Measurements from ENCODE around the gene HSP90B1.

HSP90B1 gene

DNA sequence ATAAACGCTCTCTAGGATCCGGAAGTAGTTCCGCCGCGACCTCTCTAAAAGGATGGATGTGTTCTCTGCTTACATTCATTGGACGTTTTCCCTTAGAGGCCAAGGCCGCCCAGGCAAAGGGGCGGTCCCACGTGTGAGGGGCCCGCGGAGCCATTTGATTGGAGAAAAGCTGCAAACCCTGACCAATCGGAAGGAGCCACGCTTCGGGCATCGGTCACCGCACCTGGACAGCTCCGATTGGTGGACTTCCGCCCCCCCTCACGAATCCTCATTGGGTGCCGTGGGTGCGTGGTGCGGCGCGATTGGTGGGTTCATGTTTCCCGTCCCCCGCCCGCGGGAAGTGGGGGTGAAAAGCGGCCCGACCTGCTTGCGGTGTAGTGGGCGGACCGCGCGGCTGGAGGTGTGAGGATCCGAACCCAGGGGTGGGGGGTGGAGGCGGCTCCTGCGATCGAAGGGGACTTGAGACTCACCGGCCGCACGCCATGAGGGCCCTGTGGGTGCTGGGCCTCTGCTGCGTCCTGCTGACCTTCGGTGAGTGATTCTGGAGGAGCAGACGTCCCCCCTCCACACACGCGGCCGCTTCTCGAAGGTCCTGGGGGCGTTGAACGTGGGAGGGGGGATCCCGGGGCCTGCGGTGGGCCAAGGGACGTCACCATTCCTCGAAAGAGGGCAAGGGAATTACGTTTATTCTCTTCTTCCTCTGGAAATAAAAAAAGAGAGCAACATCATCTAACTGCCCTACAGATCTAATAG, at the start of gene HSP90B1:
TSS of gene HSP90B1 (plus strand) at position 377 of the 753 bp plus-strand sequence. CDS start at position 483, 106 bp downstream.
- peaks cover 21% of the 10 kb centered on the region for H3K36me3 ChIP-seq (ENCODE audit: insufficient read depth, low read length)
- peaks cover 12% of the 10 kb centered on the region for H3K4me1 ChIP-seq (ENCODE audit: insufficient read depth, low read length)
- peak within 1 kb of the TSS; percentile 91 for H3K9ac ChIP-seq (ENCODE audit: low read depth, low read length)
- H3K9me3 ChIP-seq (ENCODE audit: control insufficient read depth, insufficient read depth, low read length), result no peaks in the 10 kb centered on the region

DNA sequence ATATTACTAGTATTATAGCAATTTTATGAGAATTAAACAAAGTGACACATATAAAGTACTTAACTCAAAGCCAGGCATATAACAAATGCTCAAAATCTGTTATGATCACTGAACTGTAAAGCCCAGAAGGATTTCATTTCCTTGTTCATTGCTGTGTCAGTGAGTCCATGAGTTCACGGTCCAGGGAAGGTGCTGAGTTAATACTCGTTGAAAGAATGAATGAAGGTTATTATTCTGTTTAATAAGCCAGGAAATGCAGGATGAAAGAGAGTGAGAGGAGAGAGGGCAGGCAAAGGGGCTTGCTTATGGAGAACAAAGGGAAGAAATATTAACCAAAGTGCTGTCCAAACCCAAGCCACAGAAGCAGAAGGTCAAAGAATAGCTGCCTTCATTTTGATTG, 48.9 kb upstream of the HSP90B1 start:
- H3K9ac ChIP-seq (ENCODE audit: low read depth, low read length), result no peak overlapping the region
- no peaks in the 10 kb centered on the region for H3K36me3 ChIP-seq (ENCODE audit: insufficient read depth, low read length)
- 0 out of 2 replicates have a peak, but pooled peaks cover 4% of the 10 kb centered on the region for H3K4me1 ChIP-seq (ENCODE audit: insufficient read depth, low read length)
- no peaks in the 10 kb centered on the region for H3K9me3 ChIP-seq (ENCODE audit: control insufficient read depth, insufficient read depth, low read length)

DNA sequence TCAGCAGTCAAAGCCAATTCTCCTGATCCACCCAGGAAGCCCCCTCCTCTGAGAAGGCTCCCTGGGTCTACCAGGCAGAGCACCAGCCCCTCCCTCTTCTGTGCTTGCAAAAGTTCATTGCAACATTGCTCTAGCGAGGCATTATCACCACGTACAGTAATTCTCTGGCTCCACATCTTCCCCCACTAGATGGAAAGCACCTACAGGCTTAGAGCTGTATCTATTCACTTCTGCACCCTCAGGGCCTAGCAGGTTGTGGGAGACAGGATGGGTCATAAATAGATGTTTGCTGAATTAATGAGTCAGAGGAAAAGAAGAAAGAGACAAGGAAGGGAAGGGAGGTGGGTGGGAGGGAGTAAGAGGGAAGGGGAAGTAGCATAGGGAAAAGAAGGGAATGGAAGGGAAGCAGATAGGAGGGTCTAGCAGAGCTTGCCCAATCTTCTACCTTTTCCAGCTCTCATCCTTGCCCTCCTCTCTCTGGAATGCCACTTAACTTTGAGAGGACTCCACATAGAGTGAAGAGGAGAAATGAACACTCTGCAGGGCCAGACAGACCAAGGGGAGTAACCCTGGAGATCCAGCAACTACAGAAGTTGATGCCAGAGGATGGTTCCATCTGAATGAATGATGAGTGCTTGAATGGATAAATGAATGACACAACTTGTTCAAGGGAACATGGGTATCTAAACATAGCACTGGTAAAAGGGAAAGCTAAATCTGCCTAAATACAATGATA, 47.2 kb upstream of the HSP90B1 start:
- H3K4me1 ChIP-seq (ENCODE audit: insufficient read depth, low read length), result 0 out of 2 replicates have a peak, but pooled peaks cover 4% of the 10 kb centered on the region
- no peak overlapping the region for H3K9ac ChIP-seq (ENCODE audit: low read depth, low read length)
- H3K9me3 ChIP-seq (ENCODE audit: control insufficient read depth, insufficient read depth, low read length), result no peaks in the 10 kb centered on the region
- H3K36me3 ChIP-seq (ENCODE audit: insufficient read depth, low read length), result no peaks in the 10 kb centered on the region

DNA sequence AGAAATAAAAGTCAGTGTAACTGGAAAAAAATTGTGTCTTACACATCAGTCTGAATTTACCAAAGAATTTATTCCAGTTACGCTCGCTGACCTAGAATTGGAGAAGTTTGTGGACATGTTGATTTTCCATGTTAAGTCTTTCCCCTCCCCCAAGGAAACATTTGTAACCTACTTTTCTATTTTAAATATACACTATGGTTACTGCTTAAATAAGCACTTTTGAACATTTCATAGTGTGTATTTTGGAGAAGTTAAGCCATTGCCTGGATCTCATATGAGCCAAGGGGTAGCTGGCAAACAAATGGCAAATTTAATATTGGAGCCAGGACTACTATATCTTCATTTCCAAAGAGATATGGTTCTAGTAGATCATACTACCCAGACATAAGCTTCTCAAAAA, 46.3 kb upstream of the HSP90B1 start:
- no peak overlapping the region for H3K9ac ChIP-seq (ENCODE audit: low read depth, low read length)
- no peaks in the 10 kb centered on the region for H3K9me3 ChIP-seq (ENCODE audit: control insufficient read depth, insufficient read depth, low read length)
- no peaks in the 10 kb centered on the region for H3K36me3 ChIP-seq (ENCODE audit: insufficient read depth, low read length)
- H3K4me1 ChIP-seq (ENCODE audit: insufficient read depth, low read length), result 0 out of 2 replicates have a peak, but pooled peaks cover 4% of the 10 kb centered on the region

DNA sequence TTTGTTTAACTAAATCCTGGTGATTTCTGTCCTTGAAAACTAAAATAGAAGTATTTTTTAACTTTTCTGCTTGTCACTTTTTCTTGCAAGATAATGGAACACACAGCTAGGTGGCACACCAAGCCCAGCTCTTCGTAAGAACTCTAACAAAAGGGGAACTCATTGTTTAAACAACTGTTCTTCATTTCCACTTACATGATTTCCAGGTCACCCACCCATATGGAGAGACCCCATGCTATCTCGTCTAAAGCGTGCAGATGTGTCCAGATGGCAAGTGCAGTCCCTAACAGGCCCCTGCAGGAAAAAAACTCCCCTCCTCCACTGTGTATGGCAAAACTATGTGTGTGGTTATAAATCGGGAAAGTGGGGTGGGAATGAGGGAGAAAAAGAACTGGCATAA, 45.9 kb upstream of the HSP90B1 start:
- Histone ChIP-seq H3K9ac (ENCODE audit: low read depth, low read length) (no peak overlapping the region), H3K36me3 (ENCODE audit: insufficient read depth, low read length) (no peaks in the 10 kb centered on the region), H3K4me1 (ENCODE audit: insufficient read depth, low read length) (0 out of 2 replicates have a peak, but pooled peaks cover 4% of the 10 kb centered on the region), H3K9me3 (ENCODE audit: control insufficient read depth, insufficient read depth, low read length) (no peaks in the 10 kb centered on the region)

DNA sequence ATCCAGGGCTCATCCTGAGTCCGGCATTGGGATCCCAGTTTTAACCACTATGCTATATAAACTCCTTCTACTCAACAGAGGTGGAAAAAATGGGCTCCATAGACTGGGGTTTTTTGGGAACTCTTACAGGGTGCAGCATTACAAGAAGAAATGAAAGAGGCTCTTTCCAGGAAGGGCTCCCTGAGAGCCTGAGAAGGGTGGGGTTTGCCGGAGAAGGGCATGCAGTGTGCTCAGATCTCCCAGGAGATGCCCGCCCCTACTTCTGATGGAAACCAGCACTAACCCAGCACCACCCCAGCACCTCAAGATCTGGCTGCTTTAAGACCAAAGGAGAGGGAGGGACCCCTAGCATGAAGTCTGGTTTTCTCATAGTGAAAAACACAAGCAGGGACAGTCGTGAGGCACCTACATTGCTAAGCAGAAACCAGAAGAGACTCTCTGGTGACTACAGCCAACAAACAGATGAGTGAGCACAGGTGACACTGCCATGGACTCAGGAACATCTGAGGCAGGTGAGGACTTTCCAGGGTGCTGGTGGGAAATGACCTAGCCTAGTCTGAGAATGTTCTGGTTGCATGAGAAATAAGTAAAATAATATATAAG, 43.9 kb upstream of the HSP90B1 start:
- Histone ChIP-seq H3K36me3 (ENCODE audit: insufficient read depth, low read length) (no peaks in the 10 kb centered on the region), H3K9me3 (ENCODE audit: control insufficient read depth, insufficient read depth, low read length) (no peaks in the 10 kb centered on the region), H3K4me1 (ENCODE audit: insufficient read depth, low read length) (no peaks in the 10 kb centered on the region), H3K9ac (ENCODE audit: low read depth, low read length) (no peak overlapping the region)

DNA sequence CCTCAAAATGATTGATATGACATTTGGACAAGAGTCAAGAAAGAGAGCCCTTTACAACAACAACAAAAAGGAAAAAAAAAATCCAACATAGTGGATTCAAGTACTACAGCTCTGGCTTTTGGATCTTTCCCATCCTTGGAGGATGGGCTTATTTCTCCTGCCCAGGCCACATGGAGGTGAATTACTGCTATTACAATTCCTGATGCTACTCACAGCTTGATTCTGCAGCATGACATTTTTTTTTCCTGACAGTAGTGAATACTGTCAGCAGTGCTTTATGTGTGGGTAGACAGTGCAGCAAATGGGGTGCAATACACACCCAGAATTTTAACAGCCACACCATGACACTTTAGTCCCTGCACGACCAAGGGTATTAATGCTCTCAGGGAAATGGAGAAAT, 42.5 kb upstream of the HSP90B1 start:
- Histone ChIP-seq H3K9ac (ENCODE audit: low read depth, low read length) (no peak overlapping the region), H3K9me3 (ENCODE audit: control insufficient read depth, insufficient read depth, low read length) (no peaks in the 10 kb centered on the region), H3K4me1 (ENCODE audit: insufficient read depth, low read length) (no peaks in the 10 kb centered on the region), H3K36me3 (ENCODE audit: insufficient read depth, low read length) (no peaks in the 10 kb centered on the region)

DNA sequence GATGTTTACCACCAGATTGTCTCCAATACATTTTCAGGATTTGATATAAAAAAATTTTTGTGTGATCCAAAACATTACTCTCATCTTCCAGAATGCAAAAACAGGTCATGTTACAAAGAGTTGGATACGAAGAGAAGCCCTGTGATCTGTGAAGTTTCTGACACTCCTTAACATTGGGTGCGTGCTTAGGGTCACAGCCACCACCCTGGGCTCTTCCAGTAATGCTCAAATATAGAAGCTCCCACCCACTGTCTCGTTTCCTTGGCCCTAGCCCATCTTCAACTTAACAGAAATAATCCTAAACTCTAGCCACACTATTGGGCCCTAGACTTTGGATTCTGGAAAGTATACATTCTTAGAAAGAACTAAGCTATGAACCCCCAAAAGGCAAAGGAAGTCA, 32.9 kb upstream of the HSP90B1 start:
- Histone ChIP-seq H3K9ac (ENCODE audit: low read depth, low read length) (no peak overlapping the region), H3K9me3 (ENCODE audit: control insufficient read depth, insufficient read depth, low read length) (no peaks in the 10 kb centered on the region; the same call in 1 of the 2 replicates), H3K4me1 (ENCODE audit: insufficient read depth, low read length) (no peaks in the 10 kb centered on the region)

DNA sequence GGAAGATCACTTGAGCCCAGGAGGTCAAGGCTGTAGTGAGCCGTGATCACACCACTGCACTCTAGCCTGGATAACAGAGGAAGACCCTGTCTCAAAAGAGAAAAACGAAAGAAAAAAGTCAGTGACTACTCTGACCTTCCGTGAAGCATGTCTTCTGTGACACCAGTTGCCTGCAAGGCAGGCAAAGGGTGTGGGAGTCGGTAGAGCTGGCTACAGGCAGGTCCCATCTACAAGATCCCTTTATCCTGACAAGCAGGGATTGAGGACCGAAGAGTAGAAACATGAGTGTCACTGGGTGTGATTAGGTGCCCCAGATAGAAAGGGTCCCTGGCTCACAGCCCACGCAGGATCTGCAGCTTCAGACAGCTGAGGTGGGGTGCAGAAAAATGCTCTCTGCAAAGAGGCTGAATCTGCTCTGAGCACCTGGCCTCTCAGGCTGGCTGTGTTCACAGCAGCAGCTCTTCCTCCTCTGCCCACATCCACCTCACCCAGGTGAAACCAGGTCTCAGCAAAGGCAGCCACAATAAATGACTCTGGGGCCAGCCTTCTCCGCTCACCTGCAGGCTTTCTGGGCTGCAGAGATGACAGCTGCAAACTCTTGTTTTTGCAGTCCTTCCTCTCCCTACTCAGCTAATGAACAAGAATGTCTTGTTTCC, 28.6 kb upstream of the HSP90B1 start:
- H3K36me3 ChIP-seq (ENCODE audit: insufficient read depth, low read length), result no peaks in the 10 kb centered on the region
- H3K9ac ChIP-seq (ENCODE audit: low read depth, low read length), result no peak overlapping the region
- H3K9me3 ChIP-seq (ENCODE audit: control insufficient read depth, insufficient read depth, low read length), result no peaks in the 10 kb centered on the region
- no peaks in the 10 kb centered on the region for H3K4me1 ChIP-seq (ENCODE audit: insufficient read depth, low read length)

More for the DNA sequence above, 32.9 kb upstream of the HSP90B1 start:
- H3K36me3 ChIP-seq (ENCODE audit: insufficient read depth, low read length), result no peaks in the 10 kb centered on the region

DNA sequence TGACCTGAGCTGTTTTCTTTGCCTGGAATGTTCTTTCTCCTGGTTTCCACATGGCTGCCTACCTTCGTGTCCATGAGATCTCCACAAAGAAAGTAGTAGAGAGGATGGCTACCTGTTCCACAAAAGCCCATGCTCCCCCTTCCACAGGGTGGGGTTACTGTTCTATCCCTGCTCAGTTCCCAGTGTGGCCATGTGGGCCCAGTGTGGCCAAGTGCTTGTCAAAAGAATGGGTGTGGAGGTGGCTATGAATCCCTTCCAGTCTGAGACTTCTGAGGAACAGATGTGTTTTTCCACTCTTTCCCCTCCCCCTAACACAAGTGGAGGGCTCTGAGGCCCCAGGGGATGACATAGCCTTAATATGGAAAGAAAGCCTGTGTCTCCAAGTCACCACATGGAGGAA, 26.2 kb upstream of the HSP90B1 start:
- Histone ChIP-seq H3K9ac (ENCODE audit: low read depth, low read length) (no peak overlapping the region), H3K9me3 (ENCODE audit: control insufficient read depth, insufficient read depth, low read length) (no peaks in the 10 kb centered on the region), H3K36me3 (ENCODE audit: insufficient read depth, low read length) (no peaks in the 10 kb centered on the region), H3K4me1 (ENCODE audit: insufficient read depth, low read length) (no peaks in the 10 kb centered on the region)

DNA sequence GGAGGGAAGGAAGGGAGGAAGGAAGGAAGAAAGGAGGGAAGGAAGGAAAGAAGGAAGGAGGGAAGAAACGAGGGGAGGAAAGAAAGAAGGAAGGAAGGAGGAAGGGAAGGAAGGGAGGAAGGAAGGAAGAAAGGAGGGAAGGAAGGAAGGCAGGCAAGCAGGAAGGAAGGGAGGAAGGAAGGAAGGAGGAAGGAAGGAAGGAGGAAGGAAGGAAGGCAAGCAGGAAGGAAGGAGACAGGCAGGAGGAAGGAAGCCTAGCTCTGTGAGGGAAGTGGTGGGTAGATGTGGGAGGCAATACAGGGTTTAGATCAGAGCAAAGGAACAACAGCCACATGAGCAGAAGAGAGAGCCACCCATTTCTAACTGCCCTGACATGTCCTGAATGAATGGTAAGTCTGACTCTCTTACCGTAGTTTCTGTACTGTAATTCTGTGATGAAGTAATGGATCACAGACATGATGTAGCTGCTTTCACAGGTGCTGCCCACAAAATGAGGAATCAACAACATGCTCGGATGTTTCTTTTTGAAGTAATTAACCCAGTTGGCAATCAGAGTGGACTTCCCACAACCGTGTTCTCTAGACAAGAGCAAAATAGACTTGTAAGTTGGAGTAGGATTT, 24.4 kb upstream of the HSP90B1 start:
- H3K36me3 ChIP-seq (ENCODE audit: insufficient read depth, low read length), result no peaks in the 10 kb centered on the region
- no peaks in the 10 kb centered on the region for H3K9me3 ChIP-seq (ENCODE audit: control insufficient read depth, insufficient read depth, low read length)
- H3K9ac ChIP-seq (ENCODE audit: low read depth, low read length), result no peak overlapping the region
- H3K4me1 ChIP-seq (ENCODE audit: insufficient read depth, low read length), result no peaks in the 10 kb centered on the region

DNA sequence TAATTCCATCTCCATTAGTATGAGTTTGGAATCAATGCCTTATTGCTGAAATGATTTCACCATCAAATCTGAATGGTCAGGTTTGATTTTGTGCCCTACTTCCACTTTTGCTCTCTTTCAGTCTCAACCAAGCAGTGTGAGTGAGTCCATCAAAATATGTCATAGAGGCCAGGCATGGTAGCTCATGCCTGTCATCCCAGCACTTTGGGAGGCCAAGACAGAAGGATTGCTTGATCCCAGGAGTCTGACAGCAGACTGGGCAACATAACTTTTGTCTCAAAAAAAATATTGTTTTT, 22.0 kb upstream of the HSP90B1 start:
- Histone ChIP-seq H3K4me1 (ENCODE audit: insufficient read depth, low read length) (no peaks in the 10 kb centered on the region), H3K9me3 (ENCODE audit: control insufficient read depth, insufficient read depth, low read length) (no peaks in the 10 kb centered on the region), H3K9ac (ENCODE audit: low read depth, low read length) (no peak overlapping the region), H3K36me3 (ENCODE audit: insufficient read depth, low read length) (no peaks in the 10 kb centered on the region)

DNA sequence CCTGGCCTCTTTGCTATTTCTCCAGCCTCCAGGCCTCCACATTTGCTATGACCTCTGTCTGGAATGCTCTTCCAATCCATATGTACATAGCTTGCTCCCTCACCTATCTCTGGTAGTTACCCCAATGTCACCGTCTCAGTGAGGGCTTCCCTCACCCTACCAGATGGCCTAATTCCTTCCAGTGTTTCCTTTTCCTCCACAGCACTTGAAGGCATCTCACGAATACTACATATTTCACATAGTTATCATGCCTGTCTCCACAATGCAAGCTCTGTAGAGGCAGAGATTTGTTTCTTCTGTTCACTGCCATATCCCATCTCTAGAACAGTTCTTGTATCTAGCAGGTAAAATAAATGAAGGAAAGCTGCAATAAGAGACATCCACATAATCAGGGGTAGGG, 21.3 kb upstream of the HSP90B1 start:
- Histone ChIP-seq H3K9me3 (ENCODE audit: control insufficient read depth, insufficient read depth, low read length) (no peaks in the 10 kb centered on the region), H3K4me1 (ENCODE audit: insufficient read depth, low read length) (no peaks in the 10 kb centered on the region), H3K36me3 (ENCODE audit: insufficient read depth, low read length) (no peaks in the 10 kb centered on the region), H3K9ac (ENCODE audit: low read depth, low read length) (no peak overlapping the region)

DNA sequence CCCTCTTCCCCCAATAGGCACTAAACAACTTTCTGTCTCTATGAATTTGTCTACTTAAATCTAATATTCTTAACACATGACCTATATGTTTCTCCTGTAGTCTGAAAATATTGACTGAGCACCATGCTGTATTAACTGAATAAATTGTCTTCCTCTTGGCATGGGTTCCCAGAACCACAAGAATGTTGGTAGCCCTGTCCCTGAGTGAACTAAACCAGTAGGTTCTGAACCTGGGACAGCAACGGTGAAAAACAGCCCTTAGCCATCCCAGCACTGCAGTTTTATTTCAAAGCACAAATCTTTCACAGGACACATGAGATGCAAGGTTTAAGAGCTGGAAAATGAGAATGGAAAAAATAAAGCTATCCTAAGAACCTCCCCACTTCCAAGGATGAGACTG, 20.4 kb upstream of the HSP90B1 start:
- no peaks in the 10 kb centered on the region for H3K36me3 ChIP-seq (ENCODE audit: insufficient read depth, low read length)
- H3K4me1 ChIP-seq (ENCODE audit: insufficient read depth, low read length), result no peaks in the 10 kb centered on the region
- no peaks in the 10 kb centered on the region for H3K9me3 ChIP-seq (ENCODE audit: control insufficient read depth, insufficient read depth, low read length)
- H3K9ac ChIP-seq (ENCODE audit: low read depth, low read length), result no peak overlapping the region
